Heart right ventricle (tissue), 16 donors: ENCODE results near the gene SLC35B4. TPM values are rescaled to one million over a fixed set of nuclear protein-coding genes. Genes with fewer than 3 reads are reported as not detected.

ENCODE experiments used
- ATAC-seq, 8 donors: fragments of 200-7000 bp; cut with Tn5 transposase; one replicate each; pipeline ENCODE4 v1.9.1; 2020; ENCODE audit warnings: mild to moderate bottlenecking in 8 of 8, moderate library complexity in 8 of 8, moderate number of reproducible peaks in 1 of 8
- DNase-seq, 2 donors: peaks; one replicate each; pipeline ENCODE4 v3.0.0-alpha.2; 2020
- H3K27ac ChIP-seq, 10 donors: fragments of 200-600 bp; sonication (generic) in 2 of 10; one replicate each; pipeline versions ENCODE4 v1.5.0 to v1.8.0; 2020 to 2022; ENCODE audit warnings: mild to moderate bottlenecking in 3 of 10
- H3K27me3 ChIP-seq, 7 donors: fragments of 200-600 bp; one replicate each; pipeline ENCODE4 v1.8.0; 2021 to 2022; ENCODE audit warnings: mild to moderate bottlenecking in 2 of 7
- H3K36me3 ChIP-seq, 9 donors: fragments of 200-600 bp; sonication (generic) in 1 of 9; one replicate each; pipeline versions ENCODE4 v1.5.0 to v1.8.0; 2020 to 2022; ENCODE audit warnings: mild to moderate bottlenecking in 2 of 9
- H3K4me1 ChIP-seq, 9 donors: fragments of 200-600 bp; sonication (generic) in 1 of 9; one replicate each; pipeline versions ENCODE4 v1.5.0 to v1.8.0; 2020 to 2022; ENCODE audit warnings: mild to moderate bottlenecking in 4 of 9
- H3K4me3 ChIP-seq, 10 donors: fragments of 200-600 bp; sonication (generic) in 2 of 10; one replicate each; pipeline versions ENCODE4 v1.5.0 to v1.8.0; 2020 to 2022; ENCODE audit warnings: mild to moderate bottlenecking in 7 of 10, moderate library complexity in 2 of 10
- H3K9me3 ChIP-seq, 11 donors: fragments of 200-600 bp in 10 of 11; sonication (generic) in 2 of 11; one replicate each; pipeline versions ENCODE4 v1.5.0 to v1.8.0; 2013 to 2022; ENCODE audit warnings: mild to moderate bottlenecking in 2 of 11, control low read depth in 1 of 11, moderate library complexity in 1 of 11
- CTCF ChIP-seq, 9 donors: fragments of 200-600 bp; sonication (generic) in 2 of 9; IDR thresholded peaks; one replicate each; pipeline versions ENCODE4 v1.5.0 to v1.8.0; 2021 to 2022; ENCODE audit warnings: antibody characterized with exemption in 9 of 9, mild to moderate bottlenecking in 5 of 9, moderate library complexity in 1 of 9
- WGBS, 2 donors: extraction: QIAGEN DNeasy Blood & Tissue Kit; methylation state at CpG; one replicate each; pipeline ENCODE4 v1.1.7; 2013; ENCODE audit warnings: inconsistent platforms in 1 of 2; 5-methylcytosine and 5-hydroxymethylcytosine counted together
- intact Hi-C, 10 donors: fragments of 100-400 bp; cut with DNase I; formaldehyde crosslinking; loops; one replicate each; pipeline versions ENCODE4 v1.11.1 to v1.14.2; 2022
- polyA plus RNA-seq, 2 donors: library from polyadenylated mRNA; stranded (reverse); fragments of 200-250 nt; gene quantifications; one replicate each; pipeline ENCODE4 v1.2.3, GENCODE V29; 2013
- total RNA-seq, 10 donors: library from RNA; stranded (reverse); fragmentation: NEBNext Ultra II Directional in 3 of 10; extraction: Animal tissue kit (Norgen Biotek cat#: 25700) in 3 of 10; gene quantifications; one replicate each; pipeline versions ENCODE4 v1.2.1 to v1.2.4, GENCODE V29; 2021 to 2023
- donor health status: Arrhythmogenic right ventricular cardiomyopathy.
- donor health status: ischemic (EF 13 %, LVEDD 7.1; RV severe dilation, severe dysfunction).
- donor health status: healthy with polysubstance abuse.
- donor health status: DM: no; HTN: yes; CAD: no.
- donor health status: DM: no; HTN: no; CAD: no.
- donor health status: ischemic (EF 25% LVEDD 6.9; RV normal size, moderate dysfunction).
- donor health status: ischemic (EF 25% LVEDD 5.7; RV mildly dilated, moderate dysfunction).
- donor health status: healthy.
- donor health status: DM: yes; HTN: yes; CAD: no.
- donor health status: Ischemic cardiomyopathy.
- donor health status: ischemic (EF 35%, LVEDD 5.7; RV mildly dilated, moderate dysfunction).
- donor health status: nonischemic (EF 11% LVEDD 7.7; RV severe dilation, severe dysfunction).
- donor health status: DM: yes; HTN: yes; CAD: no.
- donor health status: PGD.
- donor health status: ischemic (EF 29% LVEDD 5.4; RV normal size, mild dysfunction).
- donor health status: nonischemic (EF 23%, LVEDD 6.1; RV moderate dilation, normal function).

The SLC35B4 gene
- total and polyA plus RNA-seq, 12 donors, result 2.4 to 7.9 (median 4.6) TPM

- no peaks in the 10 kb centered on the region for H3K36me3 ChIP-seq
- no peak overlapping the region for H3K27ac ChIP-seq
- no peaks in the 10 kb centered on the region for H3K4me1 ChIP-seq
- H3K4me3 ChIP-seq, result no peak overlapping the region
- H3K9me3 ChIP-seq, result no peaks in the 10 kb centered on the region
- intact Hi-C loops, result no loop called here
- ATAC-seq, result no peak
- DNase-seq, result no peak
- TF ChIP-seq CTCF (IDR thresholded peaks at IDR 0.05), result no peak
- 71 to 78% methylated on average over 3 of the region's 3 CpGs for WGBS, 2 donors
- H3K27me3 ChIP-seq, result peaks cover 0 to 28% (median 8%) of the 10 kb centered on the region in 7 donors
Observed at GRCh38 chr7:134284952-134285351, 31.8 kb downstream of the SLC35B4 start.

GRCh38 chr7:134284011-134284410 is 32.7 kb downstream of the SLC35B4 start:
- 42 to 47% methylated on average over 6 of the region's 6 CpGs for WGBS, 2 donors
- TF ChIP-seq CTCF (IDR thresholded peaks at IDR 0.05), result no peak
- intact Hi-C loops, result no loop called here
- Histone ChIP-seq H3K4me3 (no peak overlapping the region), H3K9me3 (no peaks in the 10 kb centered on the region), H3K4me1 (no peaks in the 10 kb centered on the region), H3K27ac (no peak overlapping the region), H3K27me3 (peaks cover 0 to 28% (median 8%) of the 10 kb centered on the region in 7 donors), H3K36me3 (no peaks in the 10 kb centered on the region)
- DNase-seq (no peak), ATAC-seq (no peak)

- Histone ChIP-seq H3K27ac (no peak overlapping the region), H3K4me3 (no peak overlapping the region), H3K27me3 (peaks cover 0 to 28% (median 8%) of the 10 kb centered on the region in 7 donors), H3K4me1 (no peaks in the 10 kb centered on the region), H3K36me3 (no peaks in the 10 kb centered on the region), H3K9me3 (no peaks in the 10 kb centered on the region)
- no peak for TF ChIP-seq CTCF (IDR thresholded peaks at IDR 0.05)
- no peak for ATAC-seq
- WGBS, 2 donors, result 57 to 60% methylated on average over 2 of the region's 2 CpGs
- DNase-seq, result no peak
- intact Hi-C loops, result no loop called here
Observed at GRCh38 chr7:134280508-134280907, 36.2 kb downstream of the SLC35B4 start.

- H3K4me3 ChIP-seq, result no peak overlapping the region
- ATAC-seq, result no peak
- no peak for TF ChIP-seq CTCF (IDR thresholded peaks at IDR 0.05)
- DNase-seq, result no peak
- no peak overlapping the region for H3K27ac ChIP-seq
- no peaks in the 10 kb centered on the region for H3K36me3 ChIP-seq
- no peaks in the 10 kb centered on the region for H3K4me1 ChIP-seq
- peaks cover 0 to 28% (median 8%) of the 10 kb centered on the region in 7 donors for H3K27me3 ChIP-seq
- H3K9me3 ChIP-seq, result no peaks in the 10 kb centered on the region
- intact Hi-C loops, result no loop called here
Observed at GRCh38 chr7:134279898-134280297, 36.8 kb downstream of the SLC35B4 start.
